ENCODE results near the gene TMA16. TPM values are rescaled to one million over a fixed set of nuclear protein-coding genes. Genes with fewer than 3 reads are reported as not detected.

TMA16 gene
- total RNA-seq, 1 donor from 2014 or later: 36.9 TPM

DNA sequence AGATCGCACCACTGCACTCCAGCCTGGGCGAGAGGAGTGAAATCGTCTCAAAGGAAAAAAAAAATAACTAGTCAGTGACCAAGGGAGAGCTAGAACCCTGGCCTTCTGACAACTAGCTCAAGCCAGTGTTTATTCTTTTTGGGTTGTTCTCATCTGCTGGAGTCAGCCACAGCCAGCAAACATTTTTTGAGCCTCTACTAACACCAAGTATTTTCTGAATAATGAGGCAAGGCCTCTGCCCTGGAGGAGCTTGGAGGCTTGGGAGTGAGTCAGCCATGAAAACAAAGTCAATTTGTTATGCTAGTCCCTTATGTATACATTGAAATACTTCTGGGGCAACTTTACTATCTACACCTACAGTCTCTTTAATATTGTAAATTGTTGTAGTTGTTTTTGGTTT lies 46.5 kb downstream of the TMA16 start:
- intact Hi-C loops (cut with DNase I): loop anchor here (5.0 to 10.0 kb wide), 3 partner anchors 209 to 894 kb away; partner anchors contain the start of gene NPY1R
- no peak overlapping the region for H3K4me3 ChIP-seq
- no peaks in the 10 kb centered on the region for H3K9me3 ChIP-seq
- TF ChIP-seq, protein P1, sequence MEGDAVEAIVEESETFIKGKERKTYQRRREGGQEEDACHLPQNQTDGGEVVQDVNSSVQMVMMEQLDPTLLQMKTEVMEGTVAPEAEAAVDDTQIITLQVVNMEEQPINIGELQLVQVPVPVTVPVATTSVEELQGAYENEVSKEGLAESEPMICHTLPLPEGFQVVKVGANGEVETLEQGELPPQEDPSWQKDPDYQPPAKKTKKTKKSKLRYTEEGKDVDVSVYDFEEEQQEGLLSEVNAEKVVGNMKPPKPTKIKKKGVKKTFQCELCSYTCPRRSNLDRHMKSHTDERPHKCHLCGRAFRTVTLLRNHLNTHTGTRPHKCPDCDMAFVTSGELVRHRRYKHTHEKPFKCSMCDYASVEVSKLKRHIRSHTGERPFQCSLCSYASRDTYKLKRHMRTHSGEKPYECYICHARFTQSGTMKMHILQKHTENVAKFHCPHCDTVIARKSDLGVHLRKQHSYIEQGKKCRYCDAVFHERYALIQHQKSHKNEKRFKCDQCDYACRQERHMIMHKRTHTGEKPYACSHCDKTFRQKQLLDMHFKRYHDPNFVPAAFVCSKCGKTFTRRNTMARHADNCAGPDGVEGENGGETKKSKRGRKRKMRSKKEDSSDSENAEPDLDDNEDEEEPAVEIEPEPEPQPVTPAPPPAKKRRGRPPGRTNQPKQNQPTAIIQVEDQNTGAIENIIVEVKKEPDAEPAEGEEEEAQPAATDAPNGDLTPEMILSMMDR (IDR thresholded peaks at IDR 0.05): no peak
- peak overlapping the region; percentile 14 to 32 for H3K27ac ChIP-seq
- no peaks in the 10 kb centered on the region for H3K4me1 ChIP-seq
- no peaks in the 10 kb centered on the region for H3K27me3 ChIP-seq
- DNase-seq (ENCODE audit: low spot score in 2 of 2): no peak
- H3K36me3 ChIP-seq: no peaks in the 10 kb centered on the region

DNA sequence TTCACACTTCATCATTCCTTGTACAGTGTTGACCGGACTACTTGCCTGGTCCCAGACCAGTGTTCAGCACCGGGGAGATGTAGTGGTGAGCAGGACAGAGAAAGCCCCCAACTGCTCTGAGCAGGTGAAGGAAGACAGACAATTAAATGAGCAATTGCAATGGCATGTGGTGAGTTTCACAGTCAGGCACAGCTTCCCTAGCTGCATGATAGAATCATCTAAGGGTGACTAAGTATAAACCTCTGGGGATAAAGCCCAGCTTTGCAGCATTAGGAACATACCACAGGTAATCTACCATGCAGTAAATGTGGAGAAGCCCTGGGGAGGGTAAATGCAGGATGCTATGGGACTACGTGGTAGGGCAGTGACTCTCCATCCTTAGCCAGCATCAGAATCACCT lies 47.8 kb downstream of the TMA16 start:
- Histone ChIP-seq H3K9me3 (no peaks in the 10 kb centered on the region), H3K4me1 (no peaks in the 10 kb centered on the region), H3K27ac (no peak overlapping the region), H3K27me3 (no peaks in the 10 kb centered on the region), H3K4me3 (no peak overlapping the region), H3K36me3 (no peaks in the 10 kb centered on the region)
- no peak for DNase-seq (ENCODE audit: low spot score in 2 of 2)
- TF ChIP-seq, protein P1 (IDR thresholded peaks at IDR 0.05): no peak
- intact Hi-C loops (cut with DNase I): loop anchor here (5.0 to 10.0 kb wide), 3 partner anchors 210 to 895 kb away; partner anchors contain the start of gene NPY1R

DNA sequence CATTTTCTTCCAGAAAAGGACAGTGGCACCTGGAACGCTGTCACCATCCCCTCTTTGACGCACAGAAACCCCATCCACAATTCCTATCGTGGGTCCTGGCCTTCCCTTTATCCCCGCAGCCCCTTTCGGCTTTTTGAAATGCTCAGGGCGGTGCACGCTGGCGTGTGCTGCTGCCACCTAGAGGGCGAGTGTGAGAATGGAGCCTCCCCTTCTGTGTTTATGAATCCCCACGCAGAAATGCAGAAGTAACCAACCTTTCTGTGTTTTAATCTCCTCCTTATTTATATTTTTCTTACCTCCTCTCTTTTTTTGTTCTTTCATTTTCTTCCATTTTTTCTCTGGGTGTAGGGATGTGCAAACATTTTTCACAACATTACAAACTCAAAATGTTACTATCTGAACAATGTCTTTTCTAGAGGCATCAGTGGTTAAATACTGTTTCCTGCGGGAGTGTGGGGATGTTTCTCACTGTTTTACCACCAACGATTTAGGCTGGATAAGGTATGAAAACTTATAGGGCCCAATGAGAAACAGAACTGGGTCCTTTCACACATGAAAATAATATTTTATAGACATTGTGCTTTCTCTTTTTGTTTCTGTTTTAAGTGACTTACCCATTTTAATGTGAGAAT lies 50.0 kb downstream of the TMA16 start:
- DNase-seq (ENCODE audit: low spot score in 2 of 2): peak in 1 of 2 donors; percentile 77
- Histone ChIP-seq H3K9me3 (no peaks in the 10 kb centered on the region), H3K36me3 (no peaks in the 10 kb centered on the region), H3K4me1 (no peaks in the 10 kb centered on the region), H3K27ac (no peak overlapping the region), H3K27me3 (no peaks in the 10 kb centered on the region), H3K4me3 (peak overlapping the region; percentile 34 to 53)
- intact Hi-C loops (cut with DNase I): loop anchor here (2.0 to 10.0 kb wide), 6 partner anchors 60 to 1048 kb away; partner anchors contain the start of genes NAF1 and NPY1R
- TF ChIP-seq, protein P1 (IDR thresholded peaks at IDR 0.05): peak; percentile 56 to 93 (median 90)

DNA sequence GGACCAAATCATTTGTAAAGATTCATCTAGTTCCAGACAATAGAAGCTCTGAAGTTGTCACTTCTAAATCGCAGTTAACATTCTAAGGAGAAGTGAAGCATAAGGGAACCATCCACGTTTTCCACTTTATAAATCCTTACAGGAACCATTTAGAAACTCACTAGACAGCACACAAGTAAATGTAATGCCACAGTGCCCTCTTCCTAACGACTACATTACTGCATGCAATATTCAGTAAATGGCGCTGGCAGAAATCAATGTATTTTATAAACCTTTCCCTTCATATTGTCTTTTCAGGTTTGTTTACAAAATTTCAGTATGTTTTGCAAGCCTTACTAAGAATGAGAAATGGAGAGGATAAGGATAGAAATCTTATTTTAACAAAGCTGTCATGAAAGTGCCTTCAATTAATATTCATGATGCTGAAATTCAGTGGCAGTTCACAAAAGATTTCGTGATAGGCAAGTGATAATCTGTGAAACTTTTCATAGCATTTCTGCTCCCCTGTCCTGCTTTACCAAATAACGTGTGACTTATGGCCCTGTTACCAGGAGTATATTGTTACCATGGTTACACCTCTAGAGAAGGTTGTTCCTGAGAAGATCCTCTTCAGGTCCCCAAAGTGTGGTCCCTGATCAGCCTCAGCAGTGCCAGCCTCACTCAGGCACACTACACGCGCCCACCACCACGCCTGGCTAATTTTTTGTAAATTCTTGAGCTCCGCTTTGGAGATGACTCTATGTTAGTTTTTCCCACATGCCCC lies 54.2 kb downstream of the TMA16 start:
- no peaks in the 10 kb centered on the region for H3K4me1 ChIP-seq
- H3K27me3 ChIP-seq: no peaks in the 10 kb centered on the region
- intact Hi-C loops (cut with DNase I): loop anchor here (2.0 to 10.0 kb wide), 3 partner anchors 54 to 504 kb away; partner anchors contain the start of genes NAF1 and TMA16
- no peaks in the 10 kb centered on the region for H3K9me3 ChIP-seq
- no peaks in the 10 kb centered on the region for H3K36me3 ChIP-seq
- H3K27ac ChIP-seq: no peak overlapping the region
- no peak overlapping the region for H3K4me3 ChIP-seq
- TF ChIP-seq, protein P1 (IDR thresholded peaks at IDR 0.05): peak; percentile 49 to 71 (median 52)
- DNase-seq (ENCODE audit: low spot score in 2 of 2): no peak

DNA sequence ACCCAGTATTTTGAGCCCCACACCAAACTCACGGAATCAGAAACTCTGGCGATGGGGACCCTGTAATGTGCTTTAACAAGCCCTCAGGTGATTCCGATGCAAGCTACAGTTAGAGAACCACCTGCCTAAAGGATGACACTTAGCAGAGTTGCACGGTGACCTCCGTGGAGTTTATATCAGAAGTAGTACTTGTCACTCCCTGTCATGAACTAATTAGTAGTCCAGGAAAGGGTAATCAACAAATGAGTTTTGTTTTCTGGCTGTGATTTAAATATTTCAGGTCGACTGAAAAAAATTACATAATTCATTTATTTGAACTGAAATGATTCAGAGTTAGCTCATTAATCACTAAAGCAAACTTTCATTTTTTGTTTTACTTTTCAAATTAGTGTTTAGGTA lies 56.4 kb downstream of the TMA16 start:
- Histone ChIP-seq H3K27ac (no peak overlapping the region), H3K4me3 (no peak overlapping the region), H3K4me1 (no peaks in the 10 kb centered on the region), H3K9me3 (no peaks in the 10 kb centered on the region), H3K36me3 (no peaks in the 10 kb centered on the region), H3K27me3 (no peaks in the 10 kb centered on the region)
- DNase-seq (ENCODE audit: low spot score in 2 of 2): no peak
- TF ChIP-seq, protein P1 (IDR thresholded peaks at IDR 0.05): no peak
- intact Hi-C loops (cut with DNase I): no loop called here
